AG04449 (cell line): Measurements from ENCODE around the gene TMEM201.

Experiments used
- CTCF ChIA-PET: fragments of 350-600 bp; formaldehyde crosslinking; extraction: SDS; loops from one replicate; lab custom pipeline; 2021; ENCODE audit warnings: antibody characterized with exemption; lab: Yijun Ruan, JAX
- POLR2A ChIA-PET: fragments of 400-600, 350-600 bp; formaldehyde crosslinking; extraction: SDS; loops from one replicate; lab custom pipeline; 2020; ENCODE audit warnings: antibody characterized with exemption, inconsistent platforms; lab: Yijun Ruan, JAX
- DNase-seq: peaks from one replicate; pipeline ENCODE4 v3.0.0-alpha.2; 2010; ENCODE audit warnings: low read depth, low spot score
- H3K4me3 ChIP-seq: 2 replicates; pipeline ENCODE4 v1.5.1; 2011; ENCODE audit warnings: low read depth, mild to moderate bottlenecking, control low read depth, low read length
- CTCF ChIP-seq: IDR thresholded peaks from one replicate; pipeline ENCODE4 v1.5.1; 2011; ENCODE audit warnings: mild to moderate bottlenecking, moderate library complexity, low read length, control low read depth, inconsistent platforms; ENCODE audit not compliant: insufficient read depth; ENCODE audit errors: missing control alignments

TMEM201 gene

GRCh38 chr1:9605946-9606455 is 17.3 kb downstream of the TMEM201 start:
- DNase-seq = no peak
- no peak overlapping the region for H3K4me3 ChIP-seq
- ChIA-PET POLR2A (no interaction called here), CTCF (interaction anchor here (0.9 to 1.9 kb wide), 3 partner anchors 9 to 21 kb away, joined by 3 to 7 read pairs (median 3); no protein-coding TSS in a partner anchor)
- TF ChIP-seq CTCF = no peak

GRCh38 chr1:9606458-9606857 is 17.7 kb downstream of the TMEM201 start:
- POLR2A ChIA-PET = no interaction called here
- no peak overlapping the region for H3K4me3 ChIP-seq
- TF ChIP-seq CTCF = no peak
- DNase-seq = no peak
- CTCF ChIA-PET = interaction anchor here (0.9 to 1.9 kb wide), 3 partner anchors 9 to 21 kb away, joined by 3 to 7 read pairs (median 3); no protein-coding TSS in a partner anchor

GRCh38 chr1:9606948-9607347 is 18.2 kb downstream of the TMEM201 start:
- no peak overlapping the region for H3K4me3 ChIP-seq
- ChIA-PET CTCF (interaction anchor here (1.9 kb wide), 1 partner anchor 8 kb away, joined by 7 read pairs; no protein-coding TSS in a partner anchor), POLR2A (no interaction called here)
- DNase-seq = no peak
- TF ChIP-seq CTCF = no peak

DNA sequence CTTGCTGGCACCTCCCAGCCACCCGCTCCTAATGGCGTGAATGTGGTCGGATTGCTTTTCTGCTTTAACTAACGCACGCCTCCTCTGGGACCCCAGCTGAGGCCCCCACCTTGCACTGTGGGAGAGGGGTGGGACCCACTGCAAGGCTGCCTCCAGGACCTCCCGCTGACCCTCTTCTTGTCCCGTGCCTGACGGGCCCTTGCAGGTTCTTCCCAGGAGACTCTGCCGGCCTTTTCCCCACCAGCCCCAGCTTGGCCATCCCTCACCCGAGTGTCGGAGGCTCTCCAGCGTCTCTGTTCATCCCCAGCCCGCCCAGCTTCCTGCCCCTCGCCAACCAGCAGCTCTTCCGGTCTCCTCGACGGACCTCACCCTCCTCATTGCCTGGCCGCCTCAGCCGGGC is 18.6 kb downstream of the TMEM201 start:
- ChIA-PET CTCF (interaction anchor here (1.9 kb wide), 1 partner anchor 8 kb away, joined by 7 read pairs; no protein-coding TSS in a partner anchor), POLR2A (no interaction called here)
- DNase-seq = no peak
- H3K4me3 ChIP-seq = no peak overlapping the region
- no peak for TF ChIP-seq CTCF

DNA sequence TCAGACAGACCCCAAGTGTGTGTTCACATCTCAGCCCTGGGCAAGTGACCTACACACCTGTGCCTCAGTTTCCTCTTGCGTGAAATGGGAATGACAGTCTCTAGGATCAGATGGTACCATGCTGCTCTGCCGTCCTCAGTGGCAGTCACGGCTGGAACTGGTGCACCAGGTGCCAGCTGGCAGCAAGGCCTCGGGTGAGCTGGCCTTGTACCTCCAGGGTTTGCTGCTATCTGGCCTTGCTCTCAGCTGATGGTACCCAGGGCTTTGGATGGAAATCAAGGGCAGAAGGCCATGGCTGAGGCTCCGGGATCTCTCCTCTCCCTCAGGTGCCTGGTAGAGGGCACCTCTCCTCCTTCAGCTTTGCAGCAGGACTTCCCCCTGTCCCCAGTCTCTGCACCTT is 21.3 kb downstream of the TMEM201 start:
- TF ChIP-seq CTCF = no peak
- H3K4me3 ChIP-seq = no peak overlapping the region
- CTCF ChIA-PET = interaction anchor here (1.2 kb wide), 1 partner anchor 10 kb away, joined by 6 read pairs; no protein-coding TSS in a partner anchor
- no peak for DNase-seq
- POLR2A ChIA-PET = no interaction called here

- no peak for TF ChIP-seq CTCF
- no peak for DNase-seq
- H3K4me3 ChIP-seq = no peak overlapping the region
- CTCF ChIA-PET = interaction anchor here (1.2 kb wide), 1 partner anchor 11 kb away, joined by 6 read pairs; no protein-coding TSS in a partner anchor
- POLR2A ChIA-PET = no interaction called here
Observed at GRCh38 chr1:9610548-9610947, 21.8 kb downstream of the TMEM201 start.
